ENCODE measurements around the gene RIC8A.

The RIC8A gene

DNA sequence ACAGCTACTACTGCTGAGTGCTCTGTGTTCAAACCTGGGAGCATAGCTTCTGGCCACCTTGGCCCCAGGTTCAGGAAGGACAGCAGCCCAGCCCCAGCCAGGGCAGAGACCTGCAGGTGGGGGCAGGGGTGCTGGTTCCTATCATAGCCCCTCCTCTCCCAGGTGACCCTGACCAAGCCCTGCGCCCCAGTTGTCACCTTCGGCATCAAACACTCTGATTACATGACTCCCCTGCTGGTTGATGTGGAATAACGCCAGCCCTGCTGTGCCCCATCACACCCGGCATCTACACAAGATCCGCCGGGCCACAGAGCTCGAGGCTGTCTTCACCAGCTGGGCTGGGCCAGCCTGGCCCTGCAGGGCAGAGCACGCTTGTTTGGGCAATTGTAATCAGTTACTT, 7.7 kb upstream of the RIC8A start:
- no peaks in the 10 kb centered on the region for H3K9me2 ChIP-seq (replicated peaks; ENCODE audit: low read depth, low read length)
- H3K4me2 ChIP-seq (ENCODE audit: low read depth, low read length, poor library complexity, severe bottlenecking), result no peak overlapping the region
- H2AFZ ChIP-seq (ENCODE audit: low read length), result no peak overlapping the region
- no peak overlapping the region for H3K9ac ChIP-seq (ENCODE audit: low read depth, low read length, poor library complexity, severe bottlenecking)
- peaks cover 26% of the 10 kb centered on the region for H3K4me1 ChIP-seq (ENCODE audit: insufficient read depth, low read length, poor library complexity, severe bottlenecking)
- TF ChIP-seq, protein P1, sequence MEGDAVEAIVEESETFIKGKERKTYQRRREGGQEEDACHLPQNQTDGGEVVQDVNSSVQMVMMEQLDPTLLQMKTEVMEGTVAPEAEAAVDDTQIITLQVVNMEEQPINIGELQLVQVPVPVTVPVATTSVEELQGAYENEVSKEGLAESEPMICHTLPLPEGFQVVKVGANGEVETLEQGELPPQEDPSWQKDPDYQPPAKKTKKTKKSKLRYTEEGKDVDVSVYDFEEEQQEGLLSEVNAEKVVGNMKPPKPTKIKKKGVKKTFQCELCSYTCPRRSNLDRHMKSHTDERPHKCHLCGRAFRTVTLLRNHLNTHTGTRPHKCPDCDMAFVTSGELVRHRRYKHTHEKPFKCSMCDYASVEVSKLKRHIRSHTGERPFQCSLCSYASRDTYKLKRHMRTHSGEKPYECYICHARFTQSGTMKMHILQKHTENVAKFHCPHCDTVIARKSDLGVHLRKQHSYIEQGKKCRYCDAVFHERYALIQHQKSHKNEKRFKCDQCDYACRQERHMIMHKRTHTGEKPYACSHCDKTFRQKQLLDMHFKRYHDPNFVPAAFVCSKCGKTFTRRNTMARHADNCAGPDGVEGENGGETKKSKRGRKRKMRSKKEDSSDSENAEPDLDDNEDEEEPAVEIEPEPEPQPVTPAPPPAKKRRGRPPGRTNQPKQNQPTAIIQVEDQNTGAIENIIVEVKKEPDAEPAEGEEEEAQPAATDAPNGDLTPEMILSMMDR (conservative IDR thresholded peaks at IDR 0.05; ENCODE audit: low read length), result no peak
- TF ChIP-seq EZH2phosphoT487 (IDR thresholded peaks at IDR 0.05; ENCODE audit: borderline replicate concordance), result no peak
- H3K4me3 ChIP-seq (ENCODE audit: low read length, poor library complexity, severe bottlenecking), result no peak overlapping the region
- peaks cover 7% of the 10 kb centered on the region for H3K79me2 ChIP-seq (ENCODE audit: insufficient read depth, low read length)
- H3F3A ChIP-seq (ENCODE audit: low read depth), result no peaks in the 10 kb centered on the region
- H4K20me1 ChIP-seq (ENCODE audit: insufficient read depth, low read length, poor library complexity, severe bottlenecking), result no peaks in the 10 kb centered on the region
- H3K27me3 ChIP-seq (ENCODE audit: insufficient read depth, low read length, poor library complexity, severe bottlenecking), result no peaks in the 10 kb centered on the region
- no peaks in the 10 kb centered on the region for H3K9me3 ChIP-seq (ENCODE audit: insufficient read depth, low read depth, low read length)
- H3K36me3 ChIP-seq (ENCODE audit: insufficient read depth, low read length), result no peaks in the 10 kb centered on the region

DNA sequence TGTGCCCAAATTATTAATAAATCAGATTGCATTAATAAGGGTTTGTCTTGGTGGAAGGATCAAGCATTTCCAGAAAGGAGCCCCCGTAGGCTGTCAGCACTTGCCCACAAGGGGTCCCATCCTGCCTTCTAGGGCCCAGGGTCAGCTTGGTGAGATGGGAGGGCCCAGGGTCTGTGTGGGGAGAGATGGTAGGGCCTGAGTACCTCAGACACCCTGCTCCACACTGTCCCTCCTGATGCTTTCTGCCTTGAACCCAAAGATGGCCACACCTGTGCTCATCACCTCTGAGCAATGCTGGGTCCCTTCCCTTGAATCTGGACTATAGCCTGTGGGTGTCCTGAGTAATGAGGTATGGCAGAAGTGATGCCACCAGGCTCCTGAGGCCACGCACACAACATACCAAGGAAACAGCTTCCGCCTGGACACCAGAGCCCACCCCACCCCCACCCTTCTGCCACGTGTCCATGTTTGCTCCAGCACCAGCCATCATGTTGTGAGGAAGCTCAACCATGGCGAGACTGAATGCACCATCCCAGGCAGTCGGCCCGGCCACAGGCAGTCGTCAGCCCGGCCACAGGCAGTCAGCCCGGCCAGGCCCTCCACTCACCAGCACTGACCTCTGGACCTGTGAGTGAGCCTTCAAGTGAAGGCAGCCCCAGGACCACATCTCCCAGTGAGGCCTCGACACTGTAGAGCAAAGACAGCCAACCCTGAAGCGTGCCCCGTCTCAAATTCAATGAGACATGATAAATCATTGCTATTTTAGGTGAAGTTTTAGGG, 7.1 kb upstream of the RIC8A start:
- Histone ChIP-seq H3K4me3 (ENCODE audit: low read length, poor library complexity, severe bottlenecking) (no peak overlapping the region), H3K9me3 (ENCODE audit: insufficient read depth, low read depth, low read length) (no peaks in the 10 kb centered on the region), H3K36me3 (ENCODE audit: insufficient read depth, low read length) (no peaks in the 10 kb centered on the region), H3K79me2 (ENCODE audit: insufficient read depth, low read length) (peaks cover 13% of the 10 kb centered on the region), H3F3A (ENCODE audit: low read depth) (no peaks in the 10 kb centered on the region), H3K9ac (ENCODE audit: low read depth, low read length, poor library complexity, severe bottlenecking) (no peak overlapping the region), H4K20me1 (ENCODE audit: insufficient read depth, low read length, poor library complexity, severe bottlenecking) (peaks cover under 1% of the 10 kb centered on the region), H3K4me1 (ENCODE audit: insufficient read depth, low read length, poor library complexity, severe bottlenecking) (peaks cover 29% of the 10 kb centered on the region), H2AFZ (ENCODE audit: low read length) (no peak overlapping the region), H3K27me3 (ENCODE audit: insufficient read depth, low read length, poor library complexity, severe bottlenecking) (no peaks in the 10 kb centered on the region), H3K4me2 (ENCODE audit: low read depth, low read length, poor library complexity, severe bottlenecking) (no peak overlapping the region), H3K9me2 (replicated peaks; ENCODE audit: low read depth, low read length) (no peaks in the 10 kb centered on the region)
- no peak for TF ChIP-seq EZH2phosphoT487 (IDR thresholded peaks at IDR 0.05; ENCODE audit: borderline replicate concordance)
- TF ChIP-seq, protein P1 (conservative IDR thresholded peaks at IDR 0.05; ENCODE audit: low read length), result no peak

DNA sequence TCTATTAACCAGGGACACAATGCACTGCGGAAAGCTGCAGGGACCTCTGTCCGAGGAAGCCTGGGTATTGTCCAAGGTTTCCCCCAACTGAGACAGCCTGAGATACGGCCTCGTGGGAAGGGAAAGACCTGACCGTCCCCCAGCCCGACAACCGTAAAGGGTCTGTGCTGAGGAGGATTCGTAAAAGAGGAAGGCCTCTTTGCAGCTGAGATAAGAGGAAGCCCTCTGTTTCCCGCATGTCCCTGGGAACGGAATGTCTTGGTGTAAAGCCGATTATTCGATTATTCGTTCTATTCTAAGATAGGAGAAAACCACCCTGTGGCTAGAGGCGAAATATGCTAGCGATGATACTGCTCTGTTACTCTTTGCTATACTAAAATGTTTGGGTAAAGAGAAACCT, 5.5 kb upstream of the RIC8A start:
- Histone ChIP-seq H3K36me3 (ENCODE audit: insufficient read depth, low read length) (no peaks in the 10 kb centered on the region), H3K4me1 (ENCODE audit: insufficient read depth, low read length, poor library complexity, severe bottlenecking) (peaks cover 40% of the 10 kb centered on the region), H3K9me2 (replicated peaks; ENCODE audit: low read depth, low read length) (no peaks in the 10 kb centered on the region), H3K27me3 (ENCODE audit: insufficient read depth, low read length, poor library complexity, severe bottlenecking) (no peaks in the 10 kb centered on the region), H3K4me2 (ENCODE audit: low read depth, low read length, poor library complexity, severe bottlenecking) (no peak overlapping the region), H3K9ac (ENCODE audit: low read depth, low read length, poor library complexity, severe bottlenecking) (no peak overlapping the region), H3F3A (ENCODE audit: low read depth) (no peaks in the 10 kb centered on the region), H3K79me2 (ENCODE audit: insufficient read depth, low read length) (peaks cover 29% of the 10 kb centered on the region), H4K20me1 (ENCODE audit: insufficient read depth, low read length, poor library complexity, severe bottlenecking) (peaks cover 13% of the 10 kb centered on the region), H2AFZ (ENCODE audit: low read length) (no peak overlapping the region), H3K4me3 (ENCODE audit: low read length, poor library complexity, severe bottlenecking) (no peak overlapping the region), H3K9me3 (ENCODE audit: insufficient read depth, low read depth, low read length) (no peaks in the 10 kb centered on the region)
- no peak for TF ChIP-seq EZH2phosphoT487 (IDR thresholded peaks at IDR 0.05; ENCODE audit: borderline replicate concordance)
- TF ChIP-seq, protein P1 (conservative IDR thresholded peaks at IDR 0.05; ENCODE audit: low read length), result no peak
